PC-3 (cell line): Measurements from ENCODE around the gene GANC. TPM values are rescaled to one million over a fixed set of nuclear protein-coding genes. Genes with fewer than 3 reads are reported as not detected.

Experiments
- ATAC-seq: fragments of 200-7000 bp; cut with Tn5 transposase; 2 replicates; pipeline ENCODE4 v1.9.1; 2020; ENCODE audit warnings: mild to moderate bottlenecking, moderate library complexity
- BruUV-seq: library from RNA; stranded (reverse); fragments of 400-500 nt; replicated peaks from 2 replicates; lab custom pipeline; 2021; lab: Mats Ljungman, UMichigan
- CTCF ChIA-PET: fragments of 300-600 bp; sonication (Branson Sonifier 250); formaldehyde crosslinking; loops from one replicate; lab custom pipeline; 2022; ENCODE audit warnings: antibody characterized with exemption; lab: Charles Lee
- POLR2A ChIA-PET: fragments of 300-600 bp; sonication (Branson Sonifier 250); formaldehyde crosslinking; loops from one replicate; lab custom pipeline; 2022; ENCODE audit warnings: antibody characterized with exemption; ENCODE audit not compliant: unreplicated experiment; lab: Charles Lee
- DNase-seq: peaks from one replicate; pipeline ENCODE4 v3.0.0-alpha.2; 2015
- H2AFZ ChIP-seq: fragments of 300-600 bp; sonication (generic); 2 replicates; pipeline ENCODE4 v1.6.0; 2016; ENCODE audit warnings: antibody characterized with exemption, low read length
- H3F3A ChIP-seq: fragments of 300-600 bp; sonication (generic); one replicate; pipeline ENCODE4 v1.6.0; 2017; ENCODE audit warnings: antibody characterized with exemption, low read length, control low read depth, mild to moderate bottlenecking; ENCODE audit not compliant: unreplicated experiment
- H3K27ac ChIP-seq: fragments of 300-600 bp; sonication (generic); 2 replicates; pipeline ENCODE4 v1.5.1; 2016; ENCODE audit warnings: mild to moderate bottlenecking, low read length
- H3K27me3 ChIP-seq: fragments of 300-600 bp; sonication (generic); 2 replicates; pipeline ENCODE4 v1.6.1; 2016; ENCODE audit warnings: low read length, mixed read lengths
- H3K36me3 ChIP-seq: fragments of 300-600 bp; sonication (generic); 2 replicates; pipeline ENCODE4 v1.6.1; 2016; ENCODE audit warnings: low read depth, mixed run types, low read length, mixed read lengths
- H3K4me1 ChIP-seq: fragments of 300-600 bp; sonication (generic); 2 replicates; pipeline ENCODE4 v1.5.1; 2016; ENCODE audit warnings: low read length; ENCODE audit not compliant: insufficient read depth
- H3K4me2 ChIP-seq: fragments of 300-600 bp; sonication (generic); 2 replicates; pipeline ENCODE4 v1.6.0; 2016; ENCODE audit warnings: low read length
- H3K4me3 ChIP-seq: fragments of 300-600 bp; sonication (generic); 2 replicates; pipeline ENCODE4 v1.5.1; 2016; ENCODE audit warnings: mild to moderate bottlenecking, low read length, mixed read lengths
- H3K79me2 ChIP-seq: fragments of 300-600 bp; sonication (generic); 2 replicates; pipeline ENCODE4 v1.6.1; 2017; ENCODE audit warnings: low read length, mixed read lengths
- H3K9ac ChIP-seq: fragments of 300-600 bp; sonication (generic); 2 replicates; pipeline ENCODE4 v1.6.0; 2016; ENCODE audit warnings: mild to moderate bottlenecking, low read length
- H3K9me2 ChIP-seq: fragments of 300-600 bp; sonication (generic); replicated peaks from 2 replicates; pipeline ENCODE4 v1.6.1; 2016; ENCODE audit warnings: mixed run types, low read length, mixed read lengths
- H3K9me3 ChIP-seq: fragments of 300-600 bp; sonication (generic); 2 replicates; pipeline ENCODE4 v1.6.1; 2016; ENCODE audit warnings: low read length, mixed read lengths
- H4K20me1 ChIP-seq: fragments of 300-600 bp; sonication (generic); 2 replicates; pipeline ENCODE4 v1.6.1; 2016; ENCODE audit warnings: low read length, mixed read lengths
- EZH2 ChIP-seq: fragments of 300-600 bp; sonication (generic); IDR thresholded peaks from one replicate; pipeline ENCODE4 v1.6.1; 2017; ENCODE audit warnings: antibody characterized with exemption, mild to moderate bottlenecking, low read length; ENCODE audit not compliant: unreplicated experiment
- EZH2phosphoT487 ChIP-seq: fragments of 300-600 bp; sonication (generic); IDR thresholded peaks from 2 replicates; pipeline ENCODE4 v1.6.1; 2018; ENCODE audit warnings: mild to moderate bottlenecking, antibody characterized with exemption, low read length, borderline replicate concordance
- intact Hi-C: fragments of 100-400 bp; cut with micrococcal nuclease; formaldehyde crosslinking; loops from 2 replicates; pipeline ENCODE4 v1.9.0; 2023
- total RNA-seq: library from RNA; depleted of rRNA; stranded (reverse); fragments of >200 nt; gene quantifications from 2 replicates; pipeline ENCODE4 v1.2.3, GENCODE V29; 2014
- TF ChIP-seq, protein P1 (sequence below): fragments of 300-600 bp; sonication (generic); conservative IDR thresholded peaks from 2 replicates; pipeline ENCODE4 v1.5.1; 2017; ENCODE audit warnings: antibody characterized with exemption, low read depth, mild to moderate bottlenecking, low read length

GANC gene
- total RNA-seq, 1 experiment from 2014 or later = 12.4 TPM

DNA sequence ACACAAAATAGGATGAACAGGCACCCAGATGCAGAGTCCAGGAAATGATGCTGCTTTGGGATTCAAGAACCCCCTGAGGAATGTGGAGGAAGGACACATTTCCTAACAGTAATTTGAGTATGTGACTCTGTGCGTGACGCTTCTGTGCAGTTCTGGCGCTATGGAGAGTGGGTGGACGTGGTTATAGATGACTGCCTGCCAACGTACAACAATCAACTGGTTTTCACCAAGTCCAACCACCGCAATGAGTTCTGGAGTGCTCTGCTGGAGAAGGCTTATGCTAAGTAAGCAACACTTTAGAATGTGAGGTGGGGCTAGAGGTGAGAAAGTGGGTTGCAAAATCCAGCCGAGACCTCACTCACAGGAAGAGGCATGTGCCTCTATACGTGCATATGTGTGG is 114.6 kb downstream of the GANC start:
- Histone ChIP-seq H3K9me2 (no peaks in the 10 kb centered on the region), H3K9ac (no peak overlapping the region), H3K4me2 (no peak overlapping the region), H3F3A (no peaks in the 10 kb centered on the region), H2AFZ (no peak overlapping the region), H3K36me3 (no peaks in the 10 kb centered on the region), H3K27me3 (no peaks in the 10 kb centered on the region), H3K27ac (no peak overlapping the region), H4K20me1 (no peaks in the 10 kb centered on the region), H3K79me2 (no peaks in the 10 kb centered on the region), H3K4me3 (no peak overlapping the region), H3K9me3 (no peaks in the 10 kb centered on the region), H3K4me1 (no peaks in the 10 kb centered on the region)
- POLR2A ChIA-PET = no interaction called here
- DNase-seq (no peak), ATAC-seq (no peak)
- CTCF ChIA-PET = no interaction called here
- intact Hi-C loops = loop anchor here (5.0 kb wide), 1 partner anchor 115 kb away; the partner anchor contains the start of genes GANC and TMEM87A
- TF ChIP-seq EZH2 (no peak), EZH2phosphoT487 (no peak)
- TF ChIP-seq, protein P1, sequence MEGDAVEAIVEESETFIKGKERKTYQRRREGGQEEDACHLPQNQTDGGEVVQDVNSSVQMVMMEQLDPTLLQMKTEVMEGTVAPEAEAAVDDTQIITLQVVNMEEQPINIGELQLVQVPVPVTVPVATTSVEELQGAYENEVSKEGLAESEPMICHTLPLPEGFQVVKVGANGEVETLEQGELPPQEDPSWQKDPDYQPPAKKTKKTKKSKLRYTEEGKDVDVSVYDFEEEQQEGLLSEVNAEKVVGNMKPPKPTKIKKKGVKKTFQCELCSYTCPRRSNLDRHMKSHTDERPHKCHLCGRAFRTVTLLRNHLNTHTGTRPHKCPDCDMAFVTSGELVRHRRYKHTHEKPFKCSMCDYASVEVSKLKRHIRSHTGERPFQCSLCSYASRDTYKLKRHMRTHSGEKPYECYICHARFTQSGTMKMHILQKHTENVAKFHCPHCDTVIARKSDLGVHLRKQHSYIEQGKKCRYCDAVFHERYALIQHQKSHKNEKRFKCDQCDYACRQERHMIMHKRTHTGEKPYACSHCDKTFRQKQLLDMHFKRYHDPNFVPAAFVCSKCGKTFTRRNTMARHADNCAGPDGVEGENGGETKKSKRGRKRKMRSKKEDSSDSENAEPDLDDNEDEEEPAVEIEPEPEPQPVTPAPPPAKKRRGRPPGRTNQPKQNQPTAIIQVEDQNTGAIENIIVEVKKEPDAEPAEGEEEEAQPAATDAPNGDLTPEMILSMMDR = no peak
- no TSS peak for BruUV-seq

DNA sequence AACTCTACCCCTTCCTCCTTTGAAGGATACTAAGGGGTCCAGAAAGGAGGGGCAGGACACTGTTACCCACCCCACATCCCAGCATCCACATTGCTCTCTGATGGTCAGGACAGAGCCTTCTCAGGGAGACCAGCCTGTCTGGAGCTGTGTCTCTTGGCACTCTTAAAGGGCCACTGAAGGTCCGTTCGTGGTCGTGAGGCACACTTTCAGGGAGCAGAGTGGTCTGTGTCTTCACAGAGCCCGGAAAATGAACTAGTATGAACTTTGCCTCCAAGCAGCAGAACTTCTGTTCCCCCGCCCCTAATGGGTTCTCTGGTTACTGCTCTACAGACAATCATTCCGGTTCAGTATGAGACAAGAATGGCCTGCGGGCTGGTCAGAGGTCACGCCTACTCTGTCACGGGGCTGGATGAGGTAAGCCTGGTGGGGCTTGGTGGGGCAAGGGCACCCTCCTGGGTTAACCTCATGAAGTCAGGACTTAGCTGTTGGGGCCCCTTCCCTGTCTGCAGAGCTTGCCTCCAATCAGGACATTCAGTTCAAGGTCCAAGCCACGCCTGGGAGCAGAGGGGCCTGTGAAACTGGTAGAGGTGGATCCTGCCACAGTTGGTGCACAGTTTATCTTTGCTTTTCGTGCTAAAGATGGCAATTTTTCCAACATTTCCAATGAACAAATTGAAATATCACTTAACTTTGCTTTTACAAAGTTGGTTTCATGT is 119.5 kb downstream of the GANC start:
- H3K9me3 ChIP-seq = no peaks in the 10 kb centered on the region
- DNase-seq = no peak
- H3F3A ChIP-seq = no peaks in the 10 kb centered on the region
- no peak for TF ChIP-seq EZH2phosphoT487
- no peak for TF ChIP-seq EZH2
- TF ChIP-seq, protein P1 = no peak
- H3K4me2 ChIP-seq = no peak overlapping the region
- H2AFZ ChIP-seq = no peak overlapping the region
- ChIA-PET CTCF (no interaction called here), POLR2A (no interaction called here)
- ATAC-seq = no peak
- intact Hi-C loops = no loop called here
- H3K9me2 ChIP-seq = no peaks in the 10 kb centered on the region
- H3K9ac ChIP-seq = no peak overlapping the region
- H3K36me3 ChIP-seq = no peaks in the 10 kb centered on the region
- no peak overlapping the region for H3K4me3 ChIP-seq
- BruUV-seq = no TSS peak
- no peaks in the 10 kb centered on the region for H3K27me3 ChIP-seq
- H3K27ac ChIP-seq = no peak overlapping the region
- no peaks in the 10 kb centered on the region for H3K4me1 ChIP-seq
- H3K79me2 ChIP-seq = no peaks in the 10 kb centered on the region
- H4K20me1 ChIP-seq = no peaks in the 10 kb centered on the region

DNA sequence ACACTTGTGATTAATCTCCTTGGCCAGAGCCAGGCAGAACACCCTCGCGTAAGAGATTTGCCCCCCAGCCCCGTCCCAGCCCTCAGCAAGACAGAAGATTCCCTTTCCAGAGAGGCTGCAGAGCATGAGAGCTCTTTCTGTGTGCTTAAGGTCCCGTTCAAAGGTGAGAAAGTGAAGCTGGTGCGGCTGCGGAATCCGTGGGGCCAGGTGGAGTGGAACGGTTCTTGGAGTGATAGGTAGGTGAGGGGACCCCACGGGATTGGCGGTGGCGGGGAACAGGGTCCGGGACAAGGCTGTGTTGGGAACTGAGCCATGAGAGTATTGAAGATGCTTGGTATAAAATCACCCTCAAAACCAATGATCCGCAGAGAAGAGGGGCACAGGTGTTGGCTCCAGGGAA is 121.1 kb downstream of the GANC start:
- POLR2A ChIA-PET = no interaction called here

More for the DNA sequence above, 121.1 kb downstream of the GANC start:
- no peak for DNase-seq
- Histone ChIP-seq H3K4me1 (no peaks in the 10 kb centered on the region), H3K79me2 (no peaks in the 10 kb centered on the region), H3F3A (no peaks in the 10 kb centered on the region), H3K9ac (no peak overlapping the region), H3K4me2 (no peak overlapping the region), H3K27me3 (no peaks in the 10 kb centered on the region), H2AFZ (no peak overlapping the region), H3K27ac (no peak overlapping the region), H3K36me3 (no peaks in the 10 kb centered on the region), H3K9me3 (no peaks in the 10 kb centered on the region), H4K20me1 (no peaks in the 10 kb centered on the region), H3K9me2 (no peaks in the 10 kb centered on the region), H3K4me3 (no peak overlapping the region)
- TF ChIP-seq, protein P1 = no peak
- TF ChIP-seq EZH2phosphoT487 (no peak), EZH2 (no peak)
- intact Hi-C loops = no loop called here
- BruUV-seq = no TSS peak
- ATAC-seq = no peak
- CTCF ChIA-PET = interaction anchor here (0.7 kb wide), 1 partner anchor 45 kb away, joined by 6 read pairs; no protein-coding TSS in a partner anchor
